Nephron progenitor cell (in vitro differentiated cells): Measurements from ENCODE around the gene CBARP.

Experiments
- DNase-seq: peaks from one replicate; pipeline ENCODE4 v3.0.0; 2021
- H3K27ac Mint-ChIP-seq: 2 replicates; pipeline ENCODE4 v1.8.0; 2021; ENCODE audit warnings: mild to moderate bottlenecking, moderate library complexity, mixed read lengths
- H3K27me3 Mint-ChIP-seq: 2 replicates; pipeline ENCODE4 v1.8.0; 2021; ENCODE audit warnings: mild to moderate bottlenecking, low read depth, mixed read lengths; ENCODE audit not compliant: poor library complexity
- H3K36me3 Mint-ChIP-seq: 2 replicates; pipeline ENCODE4 v1.8.0; 2021; ENCODE audit warnings: low read depth, mixed read lengths
- H3K4me1 Mint-ChIP-seq: 2 replicates; pipeline ENCODE4 v1.8.0; 2021; ENCODE audit warnings: mixed read lengths
- H3K4me3 Mint-ChIP-seq: 2 replicates; pipeline ENCODE4 v1.8.0; 2021; ENCODE audit warnings: mild to moderate bottlenecking, moderate library complexity, mixed read lengths
- H3K9me3 Mint-ChIP-seq: 2 replicates; pipeline ENCODE4 v1.8.0; 2021; ENCODE audit warnings: mild to moderate bottlenecking, moderate library complexity, mixed read lengths
- CTCF ChIP-seq: fragments of 200-600 bp; sonication (generic); IDR thresholded peaks from 2 replicates; pipeline ENCODE4 v1.5.0; 2021; ENCODE audit warnings: antibody characterized with exemption

Gene CBARP

DNA sequence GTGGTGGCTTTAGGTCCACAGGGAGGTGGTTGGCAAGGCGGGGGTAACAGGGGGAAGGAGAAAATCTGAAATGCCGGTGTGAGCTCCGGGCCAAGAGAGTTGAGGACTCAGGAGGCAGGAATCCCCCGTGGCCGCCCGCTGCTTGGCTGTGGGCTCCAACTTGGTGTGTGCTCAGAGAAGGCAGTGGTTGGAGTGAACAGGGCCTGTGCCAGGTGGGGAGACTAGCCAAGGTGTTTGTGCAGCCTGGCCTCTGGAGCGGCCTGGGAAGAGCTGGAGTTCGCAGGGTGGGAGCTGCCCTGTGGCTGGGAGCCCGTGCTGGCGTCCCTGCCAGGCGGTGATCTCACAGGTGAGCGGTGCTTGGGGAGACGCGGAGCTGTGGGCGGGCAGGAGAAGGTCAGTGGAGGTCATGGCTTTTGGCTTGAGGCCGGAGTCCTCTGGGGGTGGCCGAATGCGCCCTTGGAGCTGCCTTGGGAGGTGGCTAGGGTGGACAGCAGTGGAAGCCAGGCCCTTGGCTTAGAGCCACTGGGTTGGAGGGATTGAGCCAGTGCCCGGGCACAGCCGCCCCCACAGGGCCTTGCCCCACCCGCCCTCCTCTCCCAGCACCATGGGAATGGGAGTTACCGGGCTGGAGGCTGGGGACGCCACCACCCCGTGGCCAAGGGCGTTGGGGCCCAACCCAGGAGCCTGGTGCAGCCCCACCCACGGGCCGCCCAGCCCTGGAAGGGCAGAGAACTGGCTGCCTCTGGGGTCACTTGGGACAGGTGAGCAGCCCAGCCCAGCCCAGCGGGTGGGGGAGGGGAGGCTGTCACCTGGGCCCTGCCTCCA lies 24.2 kb upstream of the CBARP start:
- peak overlapping the region; percentile 93 for H3K27ac Mint-ChIP-seq
- TF ChIP-seq CTCF = no peak
- H3K4me3 Mint-ChIP-seq = peak overlapping the region; percentile 85
- H3K27me3 Mint-ChIP-seq = peaks cover 3% of the 10 kb centered on the region
- H3K36me3 Mint-ChIP-seq = peaks cover 9% of the 10 kb centered on the region
- no peaks in the 10 kb centered on the region for H3K9me3 Mint-ChIP-seq
- no peak for DNase-seq
- peaks cover 77% of the 10 kb centered on the region for H3K4me1 Mint-ChIP-seq

DNA sequence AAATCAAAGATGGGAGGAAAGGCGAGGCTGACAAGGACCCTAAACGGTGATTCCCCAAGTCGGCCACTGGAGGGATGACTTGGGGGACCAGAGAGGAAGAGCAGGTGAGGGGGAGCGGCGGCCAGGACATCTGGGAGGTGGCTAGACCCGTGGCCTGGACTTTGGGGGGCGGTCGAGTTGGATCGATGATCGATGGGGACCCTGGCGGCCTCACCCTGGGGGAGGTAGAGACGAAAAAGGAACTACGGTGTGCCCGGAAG lies 23.7 kb upstream of the CBARP start:
- Mint-ChIP-seq H3K4me1 (peaks cover 79% of the 10 kb centered on the region), H3K27ac (peak overlapping the region; percentile 93), H3K4me3 (peak overlapping the region; percentile 85), H3K36me3 (peaks cover 9% of the 10 kb centered on the region), H3K27me3 (peaks cover 3% of the 10 kb centered on the region), H3K9me3 (no peaks in the 10 kb centered on the region)
- peak; percentile 28 for DNase-seq
- TF ChIP-seq CTCF = no peak

DNA sequence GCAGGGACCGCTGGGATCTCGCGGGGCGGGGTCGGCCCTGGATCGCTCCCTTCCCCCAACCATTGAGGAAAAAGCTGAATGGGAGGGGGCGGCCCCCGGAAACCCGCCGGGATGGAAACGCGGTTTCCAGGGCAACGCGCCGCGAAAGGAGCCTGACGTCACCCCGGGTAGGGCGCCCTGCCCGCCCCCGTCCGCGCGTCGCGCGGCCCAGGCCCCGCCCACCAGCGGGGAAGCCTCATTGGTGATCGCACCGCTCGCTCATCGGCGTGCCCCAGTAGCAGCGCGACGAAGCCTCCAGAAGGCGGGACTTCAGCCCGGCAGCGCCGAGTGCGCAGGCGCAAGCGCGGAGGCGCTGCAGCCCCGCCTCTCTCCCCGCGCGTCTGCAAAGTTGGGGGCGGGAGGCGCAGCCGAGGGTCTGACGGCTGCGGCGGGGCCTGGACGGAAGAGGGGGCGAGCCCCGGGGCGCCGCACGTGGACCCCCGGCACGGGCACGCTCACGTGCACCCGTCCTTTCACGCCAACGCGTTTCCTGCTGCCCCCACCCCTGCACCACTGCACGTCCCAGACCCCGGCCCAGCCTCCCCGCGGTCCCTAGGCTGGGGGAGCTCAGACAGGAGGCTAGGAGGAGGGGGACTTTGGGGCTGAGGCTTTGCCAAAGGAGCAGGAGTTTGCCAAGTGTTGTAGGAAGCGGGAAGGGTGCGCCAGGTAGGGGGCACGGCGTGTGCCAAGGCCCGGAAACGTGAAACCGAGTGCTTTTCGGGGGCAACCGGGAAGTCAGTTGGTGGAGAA lies 23.1 kb upstream of the CBARP start:
- TF ChIP-seq CTCF = no peak
- Mint-ChIP-seq H3K4me1 (peaks cover 84% of the 10 kb centered on the region), H3K9me3 (no peaks in the 10 kb centered on the region), H3K27ac (peak overlapping the region; percentile 87), H3K36me3 (peaks cover 9% of the 10 kb centered on the region), H3K27me3 (peaks cover 3% of the 10 kb centered on the region), H3K4me3 (peak overlapping the region; percentile 85)
- peak; percentile 97 for DNase-seq

- H3K27me3 Mint-ChIP-seq = peaks cover 3% of the 10 kb centered on the region
- peaks cover 11% of the 10 kb centered on the region for H3K36me3 Mint-ChIP-seq
- no peaks in the 10 kb centered on the region for H3K9me3 Mint-ChIP-seq
- peak overlapping the region; percentile 82 for H3K27ac Mint-ChIP-seq
- H3K4me3 Mint-ChIP-seq = no peak overlapping the region
- H3K4me1 Mint-ChIP-seq = peaks cover 77% of the 10 kb centered on the region
- DNase-seq = peak; percentile 40
- no peak for TF ChIP-seq CTCF
These were observed 22.3 kb upstream of the CBARP start for GRCh38 chr19:1259876-1260748.

- Mint-ChIP-seq H3K27ac (peak overlapping the region; percentile 82), H3K4me3 (no peak overlapping the region), H3K4me1 (peaks cover 77% of the 10 kb centered on the region), H3K9me3 (no peaks in the 10 kb centered on the region), H3K27me3 (peaks cover 3% of the 10 kb centered on the region), H3K36me3 (peaks cover 18% of the 10 kb centered on the region)
- peak; percentile 74 for DNase-seq
- no peak for TF ChIP-seq CTCF
These were observed 21.5 kb upstream of the CBARP start for GRCh38 chr19:1259206-1259875.
